ENCODE results near the gene NEK9.

DNA sequence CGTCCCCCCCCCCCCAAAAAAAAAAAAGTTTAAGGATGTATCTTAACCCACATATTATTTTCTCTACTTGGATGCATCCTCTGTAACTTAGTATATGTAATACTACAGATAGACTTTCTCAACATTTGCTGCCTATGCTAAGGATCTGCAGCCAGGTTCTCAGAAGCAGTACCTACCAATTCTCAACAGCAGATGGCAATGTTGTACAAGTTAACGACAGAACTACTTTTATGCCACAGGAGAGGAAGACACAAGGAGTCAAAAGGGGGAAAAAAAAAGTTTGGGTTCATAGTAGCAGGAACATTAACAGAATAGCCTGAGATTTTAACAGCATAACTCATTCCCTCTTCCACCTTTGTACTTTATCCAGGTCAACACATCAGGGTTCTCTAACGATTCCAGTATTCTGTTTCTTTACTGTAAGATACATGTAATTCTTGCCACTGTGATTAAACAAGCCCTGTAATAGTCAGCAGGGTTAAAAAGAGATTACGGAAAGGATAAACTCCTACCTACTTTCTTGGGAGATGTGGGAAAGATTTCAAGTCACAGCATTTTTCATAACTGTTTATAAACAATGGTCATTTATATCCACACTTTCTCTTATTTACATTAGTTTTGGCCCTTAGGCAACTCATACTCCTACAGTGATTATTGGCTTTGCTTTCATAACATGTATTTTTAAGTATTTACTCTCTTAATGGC, 5.7 kb upstream of the NEK9 start:
- TF ChIP-seq POLR2A (IDR thresholded peaks at IDR 0.05; ENCODE audit: low read length) = no peak
- no peak for TF ChIP-seq GATA1 (IDR thresholded peaks at IDR 0.05; ENCODE audit: low read depth, low read length)
